Parathyroid adenoma (tissue), 2 donors: Measurements from ENCODE around the gene PNMT.
A peak's percentile ranks its signal among the peaks of the same experiment; 100 is the strongest.

ENCODE experiments used
- H2AFZ ChIP-seq: fragments of 300-600 bp; sonication (generic); one replicate; pipeline ENCODE4 v1.7.0; 2017; ENCODE audit warnings: antibody characterized with exemption, mild to moderate bottlenecking
- H3K27ac ChIP-seq: fragments of 300-600 bp; sonication (generic); one replicate; pipeline ENCODE4 v1.7.0; 2017
- H3K27me3 ChIP-seq: fragments of 300-600 bp; sonication (generic); one replicate; pipeline ENCODE4 v1.7.0; 2017; ENCODE audit warnings: low read length; ENCODE audit not compliant: control insufficient read depth, insufficient read depth
- H3K36me3 ChIP-seq: fragments of 300-600 bp; sonication (generic); one replicate; pipeline ENCODE4 v1.7.0; 2017; ENCODE audit warnings: low read length; ENCODE audit not compliant: control insufficient read depth, insufficient read depth
- H3K4me1 ChIP-seq: fragments of 300-600 bp; sonication (generic); one replicate; pipeline ENCODE4 v1.7.0; 2017; ENCODE audit warnings: control low read depth
- H3K4me2 ChIP-seq: fragments of 300-600 bp; sonication (generic); one replicate; pipeline ENCODE4 v1.7.0; 2017; ENCODE audit warnings: low read length
- H3K4me3 ChIP-seq: fragments of 300-600 bp; sonication (generic); one replicate; pipeline ENCODE4 v1.7.0; 2017; ENCODE audit warnings: low read depth, low read length
- H3K79me2 ChIP-seq: fragments of 300-600 bp; sonication (generic); one replicate; pipeline ENCODE4 v1.7.0; 2017; ENCODE audit warnings: control low read depth
- H3K9ac ChIP-seq: fragments of 300-600 bp; sonication (generic); one replicate; pipeline ENCODE4 v1.7.0; 2017; ENCODE audit warnings: mild to moderate bottlenecking
- H3K9me3 ChIP-seq: fragments of 300-600 bp; sonication (generic); one replicate; pipeline ENCODE4 v1.7.0; 2017; ENCODE audit warnings: low read length; ENCODE audit not compliant: control insufficient read depth
- CTCF ChIP-seq: fragments of 300-600 bp; sonication (generic); IDR thresholded peaks from one replicate; pipeline ENCODE4 v1.7.0; 2017; ENCODE audit warnings: antibody characterized with exemption, mild to moderate bottlenecking
- donor health status: primary hyperparathyroidism.

Gene PNMT

GRCh38 chr17:39659279-39660010 lies 8.8 kb upstream of the PNMT start:
- Histone ChIP-seq H2AFZ (no peak overlapping the region), H3K9me3 (no peaks in the 10 kb centered on the region), H3K27ac (peak overlapping the region; percentile 29), H3K4me2 (no peak overlapping the region), H3K9ac (no peak overlapping the region), H3K4me3 (no peak overlapping the region), H3K79me2 (no peaks in the 10 kb centered on the region), H3K4me1 (peaks cover 21% of the 10 kb centered on the region), H3K27me3 (no peaks in the 10 kb centered on the region), H3K36me3 (no peaks in the 10 kb centered on the region)
- no peak for TF ChIP-seq CTCF

- Histone ChIP-seq H3K36me3 (no peaks in the 10 kb centered on the region), H3K27ac (peak overlapping the region; percentile 29), H3K4me2 (no peak overlapping the region), H3K4me3 (no peak overlapping the region), H3K4me1 (peaks cover 26% of the 10 kb centered on the region), H2AFZ (no peak overlapping the region), H3K27me3 (no peaks in the 10 kb centered on the region), H3K9ac (no peak overlapping the region), H3K9me3 (no peaks in the 10 kb centered on the region), H3K79me2 (no peaks in the 10 kb centered on the region)
- no peak for TF ChIP-seq CTCF
These were observed 8.3 kb upstream of the PNMT start for GRCh38 chr17:39660011-39660360.

- peaks cover 33% of the 10 kb centered on the region for H3K4me1 ChIP-seq
- TF ChIP-seq CTCF, result no peak
- H3K79me2 ChIP-seq, result no peaks in the 10 kb centered on the region
- H3K9ac ChIP-seq, result no peak overlapping the region
- H3K27me3 ChIP-seq, result no peaks in the 10 kb centered on the region
- H3K36me3 ChIP-seq, result no peaks in the 10 kb centered on the region
- peak overlapping the region; percentile 29 for H3K27ac ChIP-seq
- no peak overlapping the region for H2AFZ ChIP-seq
- no peaks in the 10 kb centered on the region for H3K9me3 ChIP-seq
- no peak overlapping the region for H3K4me2 ChIP-seq
- H3K4me3 ChIP-seq, result no peak overlapping the region
These were observed 7.6 kb upstream of the PNMT start for GRCh38 chr17:39660397-39661385.

- H3K4me2 ChIP-seq, result no peak overlapping the region
- no peak for TF ChIP-seq CTCF
- H3K36me3 ChIP-seq, result no peaks in the 10 kb centered on the region
- H3K4me1 ChIP-seq, result peaks cover 46% of the 10 kb centered on the region
- no peak overlapping the region for H3K27ac ChIP-seq
- no peak overlapping the region for H3K4me3 ChIP-seq
- H3K79me2 ChIP-seq, result no peaks in the 10 kb centered on the region
- no peak overlapping the region for H2AFZ ChIP-seq
- H3K9me3 ChIP-seq, result no peaks in the 10 kb centered on the region
- H3K27me3 ChIP-seq, result no peaks in the 10 kb centered on the region
- no peak overlapping the region for H3K9ac ChIP-seq
These were observed 6.3 kb upstream of the PNMT start for GRCh38 chr17:39661744-39662541.
